MM.1S (cell line): Measurements from ENCODE around the gene KRT80.

Source experiments
- DNase-seq: peaks from one replicate; pipeline ENCODE4 v3.0.0-alpha.2; 2015
- H2AFZ ChIP-seq: fragments of 300-600 bp; sonication (generic); 2 replicates; pipeline ENCODE4 v1.6.0; 2016; ENCODE audit warnings: antibody characterized with exemption, low read length
- H3F3A ChIP-seq: fragments of 300-600 bp; sonication (generic); 2 replicates; pipeline ENCODE4 v1.6.1; 2016; ENCODE audit warnings: mild to moderate bottlenecking, antibody characterized with exemption, low read length, moderate library complexity, mixed read lengths; ENCODE audit not compliant: insufficient read depth
- H3K27ac ChIP-seq: fragments of 300-600 bp; sonication (generic); 2 replicates; pipeline ENCODE4 v1.5.1; 2016; ENCODE audit warnings: mild to moderate bottlenecking, low read length
- H3K27me3 ChIP-seq: fragments of 300-600 bp; sonication (generic); replicated peaks from 2 replicates; pipeline ENCODE4 v1.6.0; 2016; ENCODE audit warnings: low read length; ENCODE audit not compliant: insufficient read depth
- H3K36me3 ChIP-seq: fragments of 300-600 bp; sonication (generic); replicated peaks from 2 replicates; pipeline ENCODE4 v1.6.1; 2016; ENCODE audit warnings: mild to moderate bottlenecking, low read length, mixed read lengths; ENCODE audit not compliant: insufficient read depth
- H3K4me1 ChIP-seq: fragments of 300-600 bp; sonication (generic); 2 replicates; pipeline ENCODE4 v1.6.1; 2016; ENCODE audit warnings: low read length, mixed read lengths
- H3K4me2 ChIP-seq: fragments of 300-600 bp; sonication (generic); 2 replicates; pipeline ENCODE4 v1.6.0; 2016; ENCODE audit warnings: low read depth, low read length
- H3K4me3 ChIP-seq: fragments of 300-600 bp; sonication (generic); 2 replicates; pipeline ENCODE4 v1.5.1; 2016; ENCODE audit warnings: low read length, mixed read lengths
- H3K79me2 ChIP-seq: fragments of 300-600 bp; sonication (generic); 2 replicates; pipeline ENCODE4 v1.6.1; 2016; ENCODE audit warnings: mixed run types, low read length, mixed read lengths
- H3K9ac ChIP-seq: fragments of 300-600 bp; sonication (generic); 2 replicates; pipeline ENCODE4 v1.6.1; 2016; ENCODE audit warnings: low read length, mixed read lengths
- H3K9me2 ChIP-seq: fragments of 300-600 bp; sonication (generic); replicated peaks from 2 replicates; pipeline ENCODE4 v1.6.1; 2016; ENCODE audit warnings: mild to moderate bottlenecking, low read length, mixed read lengths; ENCODE audit not compliant: insufficient read depth
- H3K9me3 ChIP-seq: fragments of 300-600 bp; sonication (generic); replicated peaks from 2 replicates; pipeline ENCODE4 v1.6.1; 2016; ENCODE audit warnings: mild to moderate bottlenecking, low read length, mixed read lengths; ENCODE audit not compliant: insufficient read depth
- H4K20me1 ChIP-seq: fragments of 300-600 bp; sonication (generic); 2 replicates; pipeline ENCODE4 v1.6.1; 2016; ENCODE audit warnings: mild to moderate bottlenecking, low read length, moderate library complexity, mixed read lengths; ENCODE audit not compliant: insufficient read depth
- EZH2 ChIP-seq: fragments of 300-600 bp; sonication (generic); optimal IDR thresholded peaks from 2 replicates; pipeline ENCODE3; 2017; ENCODE audit warnings: low read depth, mild to moderate bottlenecking, antibody characterized with exemption, low read length, mixed read lengths
- EZH2phosphoT487 ChIP-seq: fragments of 300-600 bp; sonication (generic); IDR thresholded peaks from 2 replicates; pipeline ENCODE4 v1.6.1; 2018; ENCODE audit warnings: antibody characterized with exemption, low read length
- TF ChIP-seq, protein P1 (sequence below): fragments of 300-600 bp; sonication (generic); IDR thresholded peaks from 2 replicates; pipeline ENCODE4 v1.5.1; 2016; ENCODE audit warnings: antibody characterized with exemption, low read length, mixed read lengths

Gene KRT80

GRCh38 chr12:52208424-52209165, 16.8 kb upstream of the KRT80 start:
- H2AFZ ChIP-seq: no peak overlapping the region
- H3K9ac ChIP-seq: no peak overlapping the region
- no peak overlapping the region for H3K4me2 ChIP-seq
- no peak for DNase-seq
- H3K4me3 ChIP-seq: no peak overlapping the region
- H3K36me3 ChIP-seq: no peaks in the 10 kb centered on the region
- no peaks in the 10 kb centered on the region for H3K4me1 ChIP-seq
- H3K27ac ChIP-seq: no peak overlapping the region
- no peaks in the 10 kb centered on the region for H3K9me2 ChIP-seq
- H4K20me1 ChIP-seq: no peaks in the 10 kb centered on the region
- H3K27me3 ChIP-seq: peaks cover 90% of the 10 kb centered on the region
- no peaks in the 10 kb centered on the region for H3K79me2 ChIP-seq
- H3K9me3 ChIP-seq: no peaks in the 10 kb centered on the region
- no peaks in the 10 kb centered on the region for H3F3A ChIP-seq
- TF ChIP-seq EZH2 (no peak), EZH2phosphoT487 (no peak)
- TF ChIP-seq, protein P1, sequence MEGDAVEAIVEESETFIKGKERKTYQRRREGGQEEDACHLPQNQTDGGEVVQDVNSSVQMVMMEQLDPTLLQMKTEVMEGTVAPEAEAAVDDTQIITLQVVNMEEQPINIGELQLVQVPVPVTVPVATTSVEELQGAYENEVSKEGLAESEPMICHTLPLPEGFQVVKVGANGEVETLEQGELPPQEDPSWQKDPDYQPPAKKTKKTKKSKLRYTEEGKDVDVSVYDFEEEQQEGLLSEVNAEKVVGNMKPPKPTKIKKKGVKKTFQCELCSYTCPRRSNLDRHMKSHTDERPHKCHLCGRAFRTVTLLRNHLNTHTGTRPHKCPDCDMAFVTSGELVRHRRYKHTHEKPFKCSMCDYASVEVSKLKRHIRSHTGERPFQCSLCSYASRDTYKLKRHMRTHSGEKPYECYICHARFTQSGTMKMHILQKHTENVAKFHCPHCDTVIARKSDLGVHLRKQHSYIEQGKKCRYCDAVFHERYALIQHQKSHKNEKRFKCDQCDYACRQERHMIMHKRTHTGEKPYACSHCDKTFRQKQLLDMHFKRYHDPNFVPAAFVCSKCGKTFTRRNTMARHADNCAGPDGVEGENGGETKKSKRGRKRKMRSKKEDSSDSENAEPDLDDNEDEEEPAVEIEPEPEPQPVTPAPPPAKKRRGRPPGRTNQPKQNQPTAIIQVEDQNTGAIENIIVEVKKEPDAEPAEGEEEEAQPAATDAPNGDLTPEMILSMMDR: no peak

GRCh38 chr12:52207895-52208294, 16.1 kb upstream of the KRT80 start:
- Histone ChIP-seq H3F3A (no peaks in the 10 kb centered on the region), H4K20me1 (no peaks in the 10 kb centered on the region), H3K9me3 (no peaks in the 10 kb centered on the region), H2AFZ (no peak overlapping the region), H3K4me3 (no peak overlapping the region), H3K27ac (no peak overlapping the region), H3K9ac (no peak overlapping the region), H3K9me2 (no peaks in the 10 kb centered on the region), H3K79me2 (no peaks in the 10 kb centered on the region), H3K4me2 (no peak overlapping the region), H3K36me3 (no peaks in the 10 kb centered on the region), H3K27me3 (peaks cover 91% of the 10 kb centered on the region), H3K4me1 (no peaks in the 10 kb centered on the region)
- no peak for DNase-seq
- TF ChIP-seq EZH2phosphoT487 (no peak), EZH2 (no peak)
- TF ChIP-seq, protein P1: no peak

- H3K4me1 ChIP-seq: no peaks in the 10 kb centered on the region
- H3K36me3 ChIP-seq: no peaks in the 10 kb centered on the region
- no peaks in the 10 kb centered on the region for H3F3A ChIP-seq
- no peaks in the 10 kb centered on the region for H3K9me3 ChIP-seq
- no peak overlapping the region for H2AFZ ChIP-seq
- H3K4me2 ChIP-seq: no peak overlapping the region
- no peak overlapping the region for H3K9ac ChIP-seq
- TF ChIP-seq, protein P1: no peak
- no peak for TF ChIP-seq EZH2phosphoT487
- TF ChIP-seq EZH2: no peak
- no peaks in the 10 kb centered on the region for H4K20me1 ChIP-seq
- H3K79me2 ChIP-seq: no peaks in the 10 kb centered on the region
- peaks cover 91% of the 10 kb centered on the region for H3K27me3 ChIP-seq
- no peak overlapping the region for H3K4me3 ChIP-seq
- no peaks in the 10 kb centered on the region for H3K9me2 ChIP-seq
- no peak overlapping the region for H3K27ac ChIP-seq
- DNase-seq: no peak
These were observed 15.3 kb upstream of the KRT80 start for GRCh38 chr12:52207106-52207505.
